ENCODE data around the gene DDX31. TPM values are rescaled to one million over a fixed set of nuclear protein-coding genes. Genes with fewer than 3 reads are reported as not detected.
A peak's percentile ranks its signal among the peaks of the same experiment; 100 is the strongest.

DDX31 gene
- total RNA-seq, 2 experiments from 2014 or later = 13.8 to 14.9 TPM

GRCh38 chr9:132591751-132592314 is 78.0 kb downstream of the DDX31 start:
- no peak overlapping the region for H3K4me3 Mint-ChIP-seq
- POLR2A ChIA-PET = no interaction called here
- H3K27ac Mint-ChIP-seq = no peak overlapping the region
- H3K36me3 Mint-ChIP-seq = no peaks in the 10 kb centered on the region
- peaks cover 45% of the 10 kb centered on the region for H3K27me3 Mint-ChIP-seq
- DNase-seq (no peak), ATAC-seq (ENCODE audit: low read depth) (no peak)
- no peaks in the 10 kb centered on the region for H3K9me3 Mint-ChIP-seq
- peaks cover 3% of the 10 kb centered on the region for H3K4me1 Mint-ChIP-seq

DNA sequence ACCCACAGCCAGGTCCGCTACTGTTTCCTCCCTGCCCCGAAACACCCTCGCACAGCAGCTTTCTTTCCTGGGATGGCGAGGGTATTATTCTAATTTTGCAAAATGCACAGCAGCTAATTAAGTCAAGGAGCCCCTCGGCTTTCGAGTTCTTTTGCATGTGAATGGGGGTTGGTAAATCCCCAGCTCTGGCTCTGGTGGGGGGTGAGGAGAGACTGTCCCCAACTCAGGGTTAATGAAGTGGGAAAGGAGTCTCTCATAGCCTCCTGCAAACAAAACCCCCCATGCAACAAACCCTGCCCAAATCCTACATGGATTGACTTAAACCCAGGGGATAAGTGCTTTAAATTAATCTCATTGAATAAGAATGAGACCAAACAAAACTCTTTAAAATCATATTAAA is 78.5 kb downstream of the DDX31 start:
- ATAC-seq (ENCODE audit: low read depth) (no peak), DNase-seq (no peak)
- H3K36me3 Mint-ChIP-seq = no peaks in the 10 kb centered on the region
- POLR2A ChIA-PET = no interaction called here
- peaks cover 2% of the 10 kb centered on the region for H3K4me1 Mint-ChIP-seq
- no peaks in the 10 kb centered on the region for H3K9me3 Mint-ChIP-seq
- no peak overlapping the region for H3K27ac Mint-ChIP-seq
- H3K4me3 Mint-ChIP-seq = no peak overlapping the region
- peaks cover 51% of the 10 kb centered on the region for H3K27me3 Mint-ChIP-seq

DNA sequence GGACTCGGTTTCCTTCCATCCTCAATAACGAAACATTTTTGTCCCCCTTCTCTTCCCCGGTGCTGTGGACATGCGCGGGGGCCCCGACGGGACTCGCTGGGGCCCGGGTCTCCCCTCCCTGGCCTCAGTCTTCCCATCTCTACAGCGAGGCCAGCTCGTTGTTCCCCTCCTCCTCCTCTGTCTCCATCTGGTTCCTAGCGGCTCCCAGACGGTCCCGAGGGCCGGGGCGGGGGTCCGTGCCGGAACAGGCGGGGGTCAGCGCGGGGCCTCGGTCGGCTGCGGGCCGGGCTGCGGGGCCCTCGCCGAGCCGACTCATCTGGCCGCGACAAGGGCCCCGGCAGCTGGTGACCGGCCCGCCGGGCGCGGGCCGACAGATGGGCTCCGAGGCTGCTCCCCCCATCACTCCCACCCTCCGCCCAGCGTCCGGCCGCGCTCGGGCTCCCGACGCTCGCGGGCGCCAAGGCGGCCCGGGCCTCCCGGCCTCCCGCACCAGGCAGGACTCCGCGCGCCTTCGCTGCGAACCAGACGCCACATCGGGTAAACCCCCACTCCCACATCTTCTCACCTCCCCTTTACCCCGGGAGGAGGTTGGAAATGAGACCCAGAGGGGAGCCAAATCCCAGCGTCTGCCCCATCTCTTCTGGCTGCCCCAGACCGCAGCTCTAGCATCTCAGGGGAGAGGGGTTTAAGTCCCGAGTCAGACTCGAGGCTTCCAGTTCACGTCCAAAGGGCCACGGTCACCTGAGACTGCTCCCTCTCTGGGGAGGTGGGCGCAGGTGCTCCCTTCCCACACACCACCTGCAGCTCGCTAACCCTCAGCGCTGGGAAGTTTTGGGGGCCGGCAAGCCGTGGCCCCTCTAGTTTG is 79.2 kb downstream of the DDX31 start:
- Mint-ChIP-seq H3K4me1 (peaks cover 4% of the 10 kb centered on the region), H3K27ac (no peak overlapping the region), H3K27me3 (peaks cover 58% of the 10 kb centered on the region), H3K4me3 (no peak overlapping the region), H3K36me3 (no peaks in the 10 kb centered on the region), H3K9me3 (no peaks in the 10 kb centered on the region)
- no peak for DNase-seq
- no peak for ATAC-seq (ENCODE audit: low read depth)
- POLR2A ChIA-PET = no interaction called here

GRCh38 chr9:132590037-132590317 is 79.8 kb downstream of the DDX31 start:
- H3K4me3 Mint-ChIP-seq = no peak overlapping the region
- H3K36me3 Mint-ChIP-seq = no peaks in the 10 kb centered on the region
- peaks cover 4% of the 10 kb centered on the region for H3K4me1 Mint-ChIP-seq
- H3K27ac Mint-ChIP-seq = no peak overlapping the region
- POLR2A ChIA-PET = no interaction called here
- ATAC-seq (ENCODE audit: low read depth) (no peak), DNase-seq (no peak)
- H3K9me3 Mint-ChIP-seq = no peaks in the 10 kb centered on the region
- peaks cover 64% of the 10 kb centered on the region for H3K27me3 Mint-ChIP-seq

- no peak for ATAC-seq (ENCODE audit: low read depth)
- H3K27ac Mint-ChIP-seq = no peak overlapping the region
These were observed 80.4 kb downstream of the DDX31 start for GRCh38 chr9:132589148-132590036.

DNA sequence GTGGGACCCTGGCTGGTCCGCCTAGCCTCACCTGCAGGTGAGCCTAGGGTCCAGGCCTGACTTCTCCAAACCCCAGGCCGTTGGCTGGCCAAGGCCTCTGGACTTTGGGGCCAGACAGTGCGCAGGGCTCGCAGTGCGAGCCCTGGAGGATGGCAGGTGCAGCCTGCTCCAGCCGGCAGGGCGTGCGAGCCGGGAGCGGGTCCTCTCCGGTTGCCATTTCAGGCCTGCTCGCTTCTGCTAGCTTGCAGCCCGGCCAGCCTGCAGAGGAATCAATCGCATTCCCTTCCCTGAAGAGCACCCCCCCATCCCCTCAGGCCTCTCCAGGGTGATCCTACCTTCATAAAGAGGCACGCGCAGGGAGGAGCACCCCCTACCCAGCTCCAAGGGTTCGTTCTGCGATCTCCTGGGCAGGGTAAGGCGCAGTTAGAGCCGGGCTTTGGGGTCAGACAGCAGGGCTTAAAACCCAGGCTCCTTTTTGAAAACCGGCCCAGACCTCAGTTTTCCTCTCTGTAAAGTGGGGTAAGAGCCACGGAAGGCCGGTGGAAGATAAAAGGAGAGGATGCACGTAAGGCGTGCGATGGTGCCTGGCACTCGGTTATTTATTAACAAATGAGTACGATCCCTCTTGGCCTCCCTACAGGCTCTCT is 81.2 kb downstream of the DDX31 start:
- H3K4me1 Mint-ChIP-seq = peaks cover 4% of the 10 kb centered on the region
- POLR2A ChIA-PET = no interaction called here
- H3K9me3 Mint-ChIP-seq = no peaks in the 10 kb centered on the region
- no peak overlapping the region for H3K4me3 Mint-ChIP-seq
- no peak overlapping the region for H3K27ac Mint-ChIP-seq
- no peaks in the 10 kb centered on the region for H3K36me3 Mint-ChIP-seq
- no peak for DNase-seq
- H3K27me3 Mint-ChIP-seq = peaks cover 77% of the 10 kb centered on the region
- ATAC-seq (ENCODE audit: low read depth) = no peak

More at GRCh38 chr9:132589148-132590036, 80.4 kb downstream of the DDX31 start:
- Mint-ChIP-seq H3K36me3 (no peaks in the 10 kb centered on the region), H3K9me3 (no peaks in the 10 kb centered on the region), H3K27me3 (peaks cover 70% of the 10 kb centered on the region), H3K4me3 (no peak overlapping the region), H3K4me1 (peaks cover 4% of the 10 kb centered on the region)
- POLR2A ChIA-PET = no interaction called here
- peak; percentile 40 for DNase-seq

DNA sequence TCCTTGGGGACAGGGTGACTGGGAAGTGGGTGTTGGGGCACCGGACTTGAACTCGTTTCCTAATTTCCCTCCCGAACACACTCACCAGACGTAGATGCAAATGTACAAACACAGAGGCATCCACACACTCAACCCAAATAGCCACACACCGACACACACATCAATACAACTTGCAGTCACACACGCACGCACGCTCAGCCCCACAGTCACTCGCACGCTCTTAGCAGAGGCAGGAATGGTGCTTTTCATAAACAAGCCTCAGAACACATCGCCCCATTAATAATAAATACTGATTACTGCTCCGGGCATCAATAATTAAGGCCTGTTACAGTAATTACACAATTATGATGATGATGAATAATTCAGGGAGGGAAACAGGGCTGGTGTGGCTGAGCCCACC is 81.7 kb downstream of the DDX31 start:
- H3K27me3 Mint-ChIP-seq = peaks cover 82% of the 10 kb centered on the region
- peaks cover 4% of the 10 kb centered on the region for H3K4me1 Mint-ChIP-seq
- no peaks in the 10 kb centered on the region for H3K9me3 Mint-ChIP-seq
- ATAC-seq (ENCODE audit: low read depth) (no peak), DNase-seq (no peak)
- no peak overlapping the region for H3K27ac Mint-ChIP-seq
- H3K36me3 Mint-ChIP-seq = no peaks in the 10 kb centered on the region
- H3K4me3 Mint-ChIP-seq = no peak overlapping the region
- POLR2A ChIA-PET = no interaction called here

GRCh38 chr9:132587592-132587955 is 82.2 kb downstream of the DDX31 start:
- DNase-seq (peak; percentile 37), ATAC-seq (ENCODE audit: low read depth) (no peak)
- Mint-ChIP-seq H3K4me3 (no peak overlapping the region), H3K27me3 (peaks cover 85% of the 10 kb centered on the region), H3K9me3 (no peaks in the 10 kb centered on the region), H3K36me3 (no peaks in the 10 kb centered on the region), H3K4me1 (peaks cover 4% of the 10 kb centered on the region), H3K27ac (no peak overlapping the region)
- POLR2A ChIA-PET = no interaction called here

DNA sequence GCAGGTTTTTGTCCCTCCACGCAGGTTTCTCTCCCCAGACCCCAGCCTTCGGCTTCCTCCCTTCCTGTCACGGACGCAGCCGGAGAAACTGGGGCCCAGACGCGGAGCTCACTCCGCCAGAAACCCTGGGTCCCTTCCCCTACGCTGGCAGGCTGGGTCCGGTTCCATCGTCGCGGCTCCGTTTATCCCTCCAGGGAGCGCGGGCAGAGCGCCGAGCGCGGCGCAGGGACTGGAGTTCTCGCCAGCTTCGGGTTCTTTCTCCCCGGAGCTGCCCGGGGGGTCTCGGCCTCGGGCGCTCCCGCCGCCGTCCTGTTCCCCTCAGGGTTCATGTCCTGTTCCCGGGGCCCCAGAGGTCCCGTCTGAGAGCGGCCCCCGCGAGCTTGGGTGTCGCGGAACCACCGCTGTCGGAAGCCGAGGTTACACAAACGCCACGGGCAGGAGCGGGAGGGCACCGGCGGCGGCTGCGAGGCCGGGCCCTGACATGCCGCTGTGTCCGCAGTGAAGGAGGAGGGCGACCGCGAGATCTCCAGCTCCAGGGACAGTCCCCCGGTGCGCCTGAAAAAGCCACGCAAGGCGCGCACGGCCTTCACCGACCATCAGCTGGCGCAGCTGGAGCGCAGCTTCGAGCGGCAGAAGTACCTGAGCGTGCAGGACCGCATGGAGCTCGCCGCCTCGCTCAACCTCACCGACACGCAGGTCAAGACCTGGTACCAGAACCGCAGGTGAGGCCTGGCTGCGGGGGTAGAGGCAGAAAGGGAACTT is 82.8 kb downstream of the DDX31 start:
- ATAC-seq (ENCODE audit: low read depth) (no peak), DNase-seq (peak; percentile 42)
- Mint-ChIP-seq H3K4me1 (peaks cover 4% of the 10 kb centered on the region), H3K36me3 (no peaks in the 10 kb centered on the region), H3K27me3 (peaks cover 84% of the 10 kb centered on the region), H3K27ac (no peak overlapping the region), H3K4me3 (no peak overlapping the region), H3K9me3 (no peaks in the 10 kb centered on the region)
- POLR2A ChIA-PET = no interaction called here

DNA sequence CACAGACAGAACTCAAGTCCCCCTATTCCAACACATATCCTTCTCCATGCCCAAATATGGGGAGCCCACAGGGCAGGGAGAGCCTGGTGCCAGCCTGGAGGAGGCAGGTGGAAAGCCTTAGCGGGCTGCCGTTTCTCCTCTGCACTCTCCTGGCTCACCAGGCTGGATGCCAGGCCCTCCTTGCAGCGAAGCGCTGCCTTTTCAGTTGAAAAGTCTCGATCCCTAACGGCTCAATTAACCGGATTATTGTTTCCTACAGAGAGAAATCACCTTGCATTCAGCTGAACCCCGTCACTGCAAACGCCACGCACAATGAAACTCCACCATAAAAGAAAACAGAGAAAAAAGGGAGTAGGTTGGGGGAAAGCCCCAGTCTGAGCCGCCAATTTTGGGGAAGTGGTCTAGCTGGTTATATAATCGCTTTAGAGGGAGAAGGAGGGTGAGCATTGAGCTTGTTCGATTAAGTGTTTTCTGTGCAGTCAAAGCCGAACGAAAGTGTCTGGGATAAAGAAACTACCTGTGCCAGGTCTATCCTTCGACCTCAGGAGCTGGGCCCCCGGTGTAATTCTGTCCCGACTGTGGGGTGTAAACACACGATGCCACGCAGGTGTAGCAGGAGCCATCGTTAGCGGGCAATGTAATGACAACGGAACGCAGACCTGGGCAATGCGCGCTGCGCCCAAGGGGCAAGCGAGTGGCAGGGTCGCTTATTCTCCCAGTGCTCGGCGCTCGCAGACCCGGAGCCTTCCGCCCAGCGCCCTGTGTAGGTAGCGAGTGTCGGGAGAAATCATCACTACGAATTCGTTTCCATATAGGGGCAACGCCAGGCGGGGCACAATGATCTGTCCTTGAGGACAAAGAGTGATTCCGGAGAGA is 83.6 kb downstream of the DDX31 start:
- H3K36me3 Mint-ChIP-seq = no peaks in the 10 kb centered on the region
- peaks cover 11% of the 10 kb centered on the region for H3K4me1 Mint-ChIP-seq
- H3K4me3 Mint-ChIP-seq = no peak overlapping the region
- peak overlapping the region; percentile 2 for H3K27ac Mint-ChIP-seq
- H3K9me3 Mint-ChIP-seq = no peaks in the 10 kb centered on the region
- peak; percentile 35 for DNase-seq
- no peak for ATAC-seq (ENCODE audit: low read depth)
- POLR2A ChIA-PET = no interaction called here
- H3K27me3 Mint-ChIP-seq = peaks cover 84% of the 10 kb centered on the region

DNA sequence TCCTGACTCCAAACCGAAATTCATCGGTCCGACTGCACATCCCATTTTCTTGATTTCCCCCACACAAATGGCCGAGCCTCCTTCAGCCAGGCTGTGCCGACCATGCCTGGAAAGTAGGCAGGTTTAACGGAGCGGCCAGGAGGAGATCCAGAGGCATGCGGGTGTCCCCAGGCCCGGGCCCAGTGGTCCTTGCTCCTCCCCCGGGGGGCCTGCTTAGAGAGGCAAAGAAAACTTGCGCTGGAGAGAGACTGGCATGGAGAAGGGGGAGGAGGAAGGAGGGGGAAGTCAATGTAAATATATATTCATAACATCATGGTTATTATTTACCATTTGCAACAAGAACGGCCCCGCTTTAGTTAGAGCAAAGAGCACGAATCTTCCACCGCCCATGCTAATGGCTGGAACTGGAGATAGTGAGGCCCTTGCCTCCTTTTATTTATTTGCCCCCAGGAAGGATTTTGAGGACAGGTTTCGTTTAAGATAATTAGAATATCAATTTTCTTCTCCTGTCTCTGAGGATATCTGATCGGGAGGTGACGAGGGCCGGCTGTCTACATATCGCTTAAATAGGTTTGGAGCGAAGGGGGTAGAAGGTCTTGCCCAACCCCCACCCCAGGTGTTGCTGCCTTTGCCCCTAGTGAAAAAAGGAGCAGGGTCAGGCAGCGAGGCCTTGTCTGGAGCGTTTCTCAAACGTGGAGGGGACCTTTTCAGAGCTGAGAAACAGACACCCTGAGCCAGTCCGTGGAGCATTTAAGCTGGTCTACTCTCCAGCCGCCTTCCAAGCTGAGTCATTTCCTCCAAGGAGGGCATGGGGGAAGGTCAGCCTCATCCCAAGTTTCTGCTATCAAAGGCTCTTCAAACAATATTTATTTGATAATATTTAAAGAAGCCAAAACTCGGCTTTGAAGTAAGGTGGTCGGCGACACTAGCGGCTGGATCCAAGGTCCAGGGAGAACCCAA is 84.9 kb downstream of the DDX31 start:
- POLR2A ChIA-PET = no interaction called here
- no peak overlapping the region for H3K27ac Mint-ChIP-seq

More for the DNA sequence above, 84.9 kb downstream of the DDX31 start:
- Mint-ChIP-seq H3K4me3 (no peak overlapping the region), H3K4me1 (peaks cover 12% of the 10 kb centered on the region), H3K36me3 (no peaks in the 10 kb centered on the region), H3K27me3 (peaks cover 86% of the 10 kb centered on the region), H3K9me3 (no peaks in the 10 kb centered on the region)
- no peak for ATAC-seq (ENCODE audit: low read depth)
- no peak for DNase-seq

Data from activated naive CD8-positive, alpha-beta T cell treated with anti-CD3 and anti-CD28 coated beads, Interleukin-2, amount 10 ng/mL, durations not matched to agents 7 days and 5 days (primary cell).